AG04450 (cell line): ENCODE measurements around the gene MMAB. TPM values are rescaled to one million over a fixed set of nuclear protein-coding genes. Genes with fewer than 3 reads are reported as not detected.

Experiments
- CTCF ChIA-PET: fragments of 300-600, 350-600 bp; formaldehyde crosslinking; extraction: SDS; loops from one replicate; lab custom pipeline; 2022; ENCODE audit warnings: antibody characterized with exemption, inconsistent platforms; lab: Charles Lee
- POLR2A ChIA-PET: fragments of 350-600 bp; formaldehyde crosslinking; extraction: SDS; loops from one replicate; lab custom pipeline; 2021; ENCODE audit warnings: antibody characterized with exemption, inconsistent platforms; lab: Yijun Ruan, JAX
- DNase-seq: peaks from one replicate; pipeline ENCODE4 v3.0.0-alpha.2; 2011; ENCODE audit warnings: low read depth, low spot score
- H3K27ac ChIP-seq: one replicate; pipeline ENCODE4 v1.5.1; 2012; ENCODE audit warnings: low read depth, low read length, control low read depth
- H3K27me3 ChIP-seq: one replicate; pipeline ENCODE4 v1.6.0; 2012; ENCODE audit warnings: low read length; ENCODE audit not compliant: control insufficient read depth, insufficient read depth
- H3K4me3 ChIP-seq: 2 replicates; pipeline ENCODE4 v1.5.1; 2011; ENCODE audit warnings: mild to moderate bottlenecking, low read depth, low read length, control low read depth
- H3K9me3 ChIP-seq: 2 replicates; pipeline ENCODE4 v1.5.1; 2012; ENCODE audit warnings: low read length; ENCODE audit not compliant: control insufficient read depth, insufficient read depth
- polyA plus RNA-seq: library from polyadenylated mRNA; depleted of rRNA; stranded (reverse); fragments of >200 nt; gene quantifications from 2 replicates; pipeline ENCODE4 v1.2.3, GENCODE V29; 2011
- TF ChIP-seq, protein P1 (sequence below): IDR thresholded peaks from 2 replicates; pipeline ENCODE4 v1.5.1; 2011; ENCODE audit warnings: low read depth, low read length, control low read depth, inconsistent platforms

MMAB gene
- polyA plus RNA-seq, 1 experiment, result 13.0 TPM

GRCh38 chr12:109525279-109525585, 48.1 kb downstream of the MMAB start:
- TF ChIP-seq, protein P1, sequence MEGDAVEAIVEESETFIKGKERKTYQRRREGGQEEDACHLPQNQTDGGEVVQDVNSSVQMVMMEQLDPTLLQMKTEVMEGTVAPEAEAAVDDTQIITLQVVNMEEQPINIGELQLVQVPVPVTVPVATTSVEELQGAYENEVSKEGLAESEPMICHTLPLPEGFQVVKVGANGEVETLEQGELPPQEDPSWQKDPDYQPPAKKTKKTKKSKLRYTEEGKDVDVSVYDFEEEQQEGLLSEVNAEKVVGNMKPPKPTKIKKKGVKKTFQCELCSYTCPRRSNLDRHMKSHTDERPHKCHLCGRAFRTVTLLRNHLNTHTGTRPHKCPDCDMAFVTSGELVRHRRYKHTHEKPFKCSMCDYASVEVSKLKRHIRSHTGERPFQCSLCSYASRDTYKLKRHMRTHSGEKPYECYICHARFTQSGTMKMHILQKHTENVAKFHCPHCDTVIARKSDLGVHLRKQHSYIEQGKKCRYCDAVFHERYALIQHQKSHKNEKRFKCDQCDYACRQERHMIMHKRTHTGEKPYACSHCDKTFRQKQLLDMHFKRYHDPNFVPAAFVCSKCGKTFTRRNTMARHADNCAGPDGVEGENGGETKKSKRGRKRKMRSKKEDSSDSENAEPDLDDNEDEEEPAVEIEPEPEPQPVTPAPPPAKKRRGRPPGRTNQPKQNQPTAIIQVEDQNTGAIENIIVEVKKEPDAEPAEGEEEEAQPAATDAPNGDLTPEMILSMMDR, result no peak
- H3K27me3 ChIP-seq, result no peaks in the 10 kb centered on the region
- no peak overlapping the region for H3K27ac ChIP-seq
- no peaks in the 10 kb centered on the region for H3K9me3 ChIP-seq
- CTCF ChIA-PET, result interaction anchor here (1.1 kb wide), 1 partner anchor 97 kb away, joined by 4 read pairs; no protein-coding TSS in a partner anchor
- POLR2A ChIA-PET, result no interaction called here
- no peak overlapping the region for H3K4me3 ChIP-seq
- no peak for DNase-seq

DNA sequence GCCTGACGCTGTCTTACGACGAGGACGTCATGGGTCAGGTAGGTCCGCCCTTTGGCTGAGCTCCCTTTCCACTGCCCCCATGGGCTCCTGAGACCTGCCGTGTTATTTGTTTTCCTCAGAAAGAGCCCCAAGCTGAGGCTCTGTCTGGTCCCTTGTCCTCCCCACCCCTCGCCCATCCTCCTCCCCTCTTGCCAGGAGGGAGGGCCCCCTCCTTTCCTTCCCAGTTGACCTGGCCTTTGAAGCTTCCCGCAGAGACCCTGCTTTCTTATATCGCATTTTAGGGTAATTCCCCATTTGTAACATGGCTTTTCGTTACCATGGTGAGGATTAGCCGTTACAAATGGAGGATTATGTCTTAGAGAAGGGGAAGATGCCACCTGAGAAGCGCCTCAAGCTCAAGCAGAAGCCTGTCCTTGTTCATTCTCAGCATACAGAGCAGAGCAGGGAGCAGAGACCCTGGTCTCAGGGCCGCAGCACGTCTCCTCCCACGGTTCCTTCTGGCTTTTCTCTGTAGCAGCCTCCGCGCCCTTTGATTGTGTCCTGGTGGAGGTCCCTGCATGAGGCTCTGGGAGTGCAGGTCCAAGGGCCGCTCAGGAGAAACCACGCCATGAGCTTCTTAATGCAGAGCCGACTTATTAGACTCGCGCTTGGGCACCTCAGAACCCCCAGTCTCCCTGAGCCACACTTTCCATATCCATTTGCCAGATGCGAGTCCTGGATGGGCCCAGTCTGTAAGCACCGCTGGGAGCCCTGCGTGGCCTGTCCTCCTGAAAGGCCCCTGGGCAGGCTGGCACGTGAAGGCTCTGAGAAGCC, 48.6 kb downstream of the MMAB start:
- POLR2A ChIA-PET, result no interaction called here
- no peak overlapping the region for H3K4me3 ChIP-seq
- TF ChIP-seq, protein P1, result no peak
- H3K27me3 ChIP-seq, result no peaks in the 10 kb centered on the region
- no peak for DNase-seq
- no peaks in the 10 kb centered on the region for H3K9me3 ChIP-seq
- no peak overlapping the region for H3K27ac ChIP-seq
- CTCF ChIA-PET, result interaction anchor here (1.9 to 2.4 kb wide), 2 partner anchors 73 to 251 kb away, joined by 6 read pairs; no protein-coding TSS in a partner anchor

GRCh38 chr12:109523504-109523903, 49.8 kb downstream of the MMAB start:
- TF ChIP-seq, protein P1, result no peak
- Histone ChIP-seq H3K4me3 (no peak overlapping the region), H3K27ac (no peak overlapping the region), H3K27me3 (no peaks in the 10 kb centered on the region), H3K9me3 (no peaks in the 10 kb centered on the region)
- ChIA-PET POLR2A (no interaction called here), CTCF (interaction anchor here (1.9 to 2.4 kb wide), 2 partner anchors 74 to 252 kb away, joined by 6 read pairs; no protein-coding TSS in a partner anchor)
- DNase-seq, result no peak

DNA sequence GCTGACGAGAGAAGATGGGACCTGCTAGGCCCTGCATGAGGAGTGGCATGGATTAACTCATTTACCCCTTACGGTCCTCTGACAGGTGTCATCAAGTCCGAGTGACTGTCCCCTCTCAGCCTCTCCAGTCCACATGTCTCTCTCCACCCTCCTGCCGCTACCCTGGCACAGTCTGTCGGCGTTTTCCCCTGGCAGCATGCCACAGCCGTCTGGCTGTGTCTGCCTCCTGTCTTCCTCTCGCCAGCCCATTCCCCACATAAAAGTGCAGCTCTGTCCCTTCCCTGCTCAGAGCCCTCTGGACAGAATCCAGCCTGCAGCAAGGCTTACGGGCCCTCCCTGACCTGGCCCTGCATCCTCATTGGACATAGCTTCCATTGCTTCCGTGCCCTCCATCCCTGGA, 50.2 kb downstream of the MMAB start:
- ChIA-PET POLR2A (no interaction called here), CTCF (interaction anchor here (1.9 to 2.4 kb wide), 2 partner anchors 75 to 252 kb away, joined by 6 read pairs; no protein-coding TSS in a partner anchor)

GRCh38 chr12:109521831-109522230, 51.5 kb downstream of the MMAB start:
- DNase-seq, result no peak
- Histone ChIP-seq H3K27ac (no peak overlapping the region), H3K4me3 (no peak overlapping the region), H3K9me3 (no peaks in the 10 kb centered on the region), H3K27me3 (no peaks in the 10 kb centered on the region)
- ChIA-PET CTCF (interaction anchor here (1.1 to 2.3 kb wide), 4 partner anchors 75 to 324 kb away, joined by 3 to 8 read pairs (median 5); no protein-coding TSS in a partner anchor), POLR2A (interaction anchor here (0.6 kb wide), 1 partner anchor 909 kb away, joined by 7 read pairs; no protein-coding TSS in a partner anchor)
- TF ChIP-seq, protein P1, result no peak

More for the DNA sequence above, 50.2 kb downstream of the MMAB start:
- TF ChIP-seq, protein P1, result no peak
- no peaks in the 10 kb centered on the region for H3K9me3 ChIP-seq
- H3K27ac ChIP-seq, result no peak overlapping the region
- no peak for DNase-seq
- H3K4me3 ChIP-seq, result no peak overlapping the region
- H3K27me3 ChIP-seq, result no peaks in the 10 kb centered on the region
